Vagina (tissue), 2 donors: ENCODE results near the gene FIGNL1. TPM values are rescaled to one million over a fixed set of nuclear protein-coding genes. Genes with fewer than 3 reads are reported as not detected.

Experiments
- DNase-seq, 2 donors: peaks; one replicate each; pipeline ENCODE4 v3.0.0-alpha.2; 2017; ENCODE audit errors: extremely low spot score in 2 of 2
- H3K27ac ChIP-seq: fragments of 200-600 bp; sonication (generic); one replicate; pipeline ENCODE4 v1.5.1; 2019
- H3K27me3 ChIP-seq: fragments of 200-600 bp; sonication (generic); one replicate; pipeline ENCODE4 v1.5.1; 2019
- H3K36me3 ChIP-seq, 2 donors: fragments of 200-600 bp; sonication (generic); one replicate each; pipeline ENCODE4 v1.5.1; 2017 to 2019
- H3K4me1 ChIP-seq: fragments of 200-600 bp; sonication (generic); one replicate; pipeline ENCODE4 v1.5.1; 2019
- H3K4me3 ChIP-seq, 2 donors: fragments of 200-600 bp; sonication (generic); 1 replicate in 1 of 2; 2 replicates in 1 of 2; pipeline ENCODE4 v1.5.1; 2016 to 2019
- H3K9me3 ChIP-seq: fragments of 200-600 bp; sonication (generic); one replicate; pipeline ENCODE4 v1.5.1; 2019
- POLR2A ChIP-seq, 2 donors: fragments of 450-650 bp; IDR thresholded peaks; one replicate each; pipeline ENCODE4 v1.6.1; 2017; ENCODE audit warnings: antibody characterized with exemption in 2 of 2, mild to moderate bottlenecking in 2 of 2, moderate library complexity in 2 of 2
- POLR2AphosphoS5 ChIP-seq, 2 donors: sonication (generic); formaldehyde crosslinking; IDR thresholded peaks; one replicate each; pipeline ENCODE4 v1.9.0; 2017; ENCODE audit warnings: antibody characterized with exemption in 2 of 2, mild to moderate bottlenecking in 2 of 2, low read depth in 1 of 2; ENCODE audit not compliant: insufficient read depth in 1 of 2
- intact Hi-C: fragments of 100-400 bp; cut with DNase I; formaldehyde crosslinking; loops from one replicate; pipeline ENCODE4 v1.15.1; 2023
- total RNA-seq: library from RNA; depleted of rRNA; stranded (reverse); fragments of >200 nt; gene quantifications from one replicate; pipeline ENCODE4 v1.2.3, GENCODE V29; 2016
- TF ChIP-seq, protein P1 (sequence below), 3 experiments: fragments of 450-650 bp in 2 of 3; fragments of 200-600 bp in 1 of 3; sonication (generic) in 1 of 3; IDR thresholded peaks; one replicate each; pipeline ENCODE4 v1.5.1; 2017 to 2019; ENCODE audit warnings: antibody characterized with exemption in 3 of 3, mild to moderate bottlenecking in 2 of 3, moderate library complexity in 2 of 3

The FIGNL1 gene, protein sequence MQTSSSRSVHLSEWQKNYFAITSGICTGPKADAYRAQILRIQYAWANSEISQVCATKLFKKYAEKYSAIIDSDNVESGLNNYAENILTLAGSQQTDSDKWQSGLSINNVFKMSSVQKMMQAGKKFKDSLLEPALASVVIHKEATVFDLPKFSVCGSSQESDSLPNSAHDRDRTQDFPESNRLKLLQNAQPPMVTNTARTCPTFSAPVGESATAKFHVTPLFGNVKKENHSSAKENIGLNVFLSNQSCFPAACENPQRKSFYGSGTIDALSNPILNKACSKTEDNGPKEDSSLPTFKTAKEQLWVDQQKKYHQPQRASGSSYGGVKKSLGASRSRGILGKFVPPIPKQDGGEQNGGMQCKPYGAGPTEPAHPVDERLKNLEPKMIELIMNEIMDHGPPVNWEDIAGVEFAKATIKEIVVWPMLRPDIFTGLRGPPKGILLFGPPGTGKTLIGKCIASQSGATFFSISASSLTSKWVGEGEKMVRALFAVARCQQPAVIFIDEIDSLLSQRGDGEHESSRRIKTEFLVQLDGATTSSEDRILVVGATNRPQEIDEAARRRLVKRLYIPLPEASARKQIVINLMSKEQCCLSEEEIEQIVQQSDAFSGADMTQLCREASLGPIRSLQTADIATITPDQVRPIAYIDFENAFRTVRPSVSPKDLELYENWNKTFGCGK
- 7.9 TPM for total RNA-seq

DNA sequence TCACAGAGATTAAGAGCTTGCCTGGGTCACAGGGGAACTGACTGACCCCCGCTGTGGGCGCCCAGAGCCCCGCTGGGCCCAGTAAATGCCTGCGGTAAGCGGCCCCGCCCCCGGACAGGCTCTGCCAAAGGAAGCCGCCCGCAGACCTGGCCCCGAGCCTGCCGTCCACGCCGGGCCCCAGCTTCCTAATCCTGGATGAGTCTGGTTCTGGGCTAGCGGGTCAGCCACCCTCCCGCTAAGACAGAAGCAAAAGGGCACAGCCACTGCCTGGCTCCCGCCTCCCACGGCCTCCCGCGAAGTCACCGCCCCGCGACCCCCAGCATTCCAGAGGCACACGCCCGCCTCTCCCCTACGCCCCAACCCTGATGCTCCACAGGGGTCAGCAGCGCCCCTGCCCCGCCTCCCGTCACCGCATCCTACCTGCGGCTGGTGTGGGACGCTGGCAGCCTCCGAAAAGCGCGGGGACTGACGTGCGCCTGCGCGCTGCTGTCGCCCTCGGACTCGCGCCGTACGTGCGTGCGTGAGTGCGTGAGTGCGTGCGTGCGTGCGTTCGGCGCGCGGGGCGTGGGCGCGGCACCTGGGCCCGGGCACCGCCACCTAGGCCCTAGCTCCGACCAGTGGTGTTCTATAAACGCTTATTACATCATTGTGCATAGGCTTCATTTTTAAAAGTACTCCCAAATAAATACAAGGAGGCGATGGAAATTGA is at the start of gene FIGNL1:
FIGNL1 (minus strand) TSS at position 470 of the 709 bp plus-strand sequence. CDS start 3,063 bp downstream, outside the sequence.
- H3K36me3 ChIP-seq = peaks cover 0 to 13% of the 10 kb centered on the region in 2 donors
- H3K27ac ChIP-seq = peak within 1 kb of the TSS; percentile 77
- peaks cover 4% of the 10 kb centered on the region for H3K4me1 ChIP-seq
- TF ChIP-seq POLR2A (IDR thresholded peaks at IDR 0.05) (no peak), POLR2AphosphoS5 (IDR thresholded peaks at IDR 0.05; ENCODE audit: insufficient read depth in 1 of 2, low read depth in 1 of 2) (peak in 1 of 2 donors; percentile 45)
- no peak for DNase-seq
- H3K4me3 ChIP-seq = peak within 1 kb of the TSS; percentile 67 to 76
- no peaks in the 10 kb centered on the region for H3K27me3 ChIP-seq
- no peaks in the 10 kb centered on the region for H3K9me3 ChIP-seq
- intact Hi-C loops = no loop called here

DNA sequence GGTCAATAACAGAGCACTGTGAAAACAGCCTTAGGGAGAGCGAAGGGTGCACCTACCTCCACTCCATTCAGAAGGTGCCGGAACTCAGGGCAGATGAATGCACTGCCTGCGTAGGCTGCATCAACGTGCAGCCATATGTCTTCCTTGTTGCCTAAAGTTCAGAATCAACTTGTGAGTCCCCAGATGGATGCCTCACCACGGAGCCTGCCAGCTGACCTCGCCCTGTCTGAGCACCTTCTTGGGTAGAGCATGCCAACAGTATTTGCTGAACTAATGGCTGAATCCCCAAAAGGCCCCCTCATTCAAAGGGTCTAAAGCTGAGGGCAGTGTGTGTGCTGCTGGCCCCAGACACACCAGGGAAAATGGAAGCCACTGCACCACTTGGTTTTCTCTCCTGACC is 48.9 kb upstream of the FIGNL1 start:
- no peak overlapping the region for H3K27ac ChIP-seq
- no peaks in the 10 kb centered on the region for H3K36me3 ChIP-seq
- no peak for DNase-seq
- peaks cover 36% of the 10 kb centered on the region for H3K4me1 ChIP-seq
- H3K27me3 ChIP-seq = no peaks in the 10 kb centered on the region
- intact Hi-C loops = no loop called here
- no peak overlapping the region for H3K4me3 ChIP-seq
- H3K9me3 ChIP-seq = no peaks in the 10 kb centered on the region
- TF ChIP-seq POLR2AphosphoS5 (IDR thresholded peaks at IDR 0.05; ENCODE audit: insufficient read depth in 1 of 2, low read depth in 1 of 2) = no peak
- TF ChIP-seq POLR2A (IDR thresholded peaks at IDR 0.05) = no peak
- TF ChIP-seq, protein P1, sequence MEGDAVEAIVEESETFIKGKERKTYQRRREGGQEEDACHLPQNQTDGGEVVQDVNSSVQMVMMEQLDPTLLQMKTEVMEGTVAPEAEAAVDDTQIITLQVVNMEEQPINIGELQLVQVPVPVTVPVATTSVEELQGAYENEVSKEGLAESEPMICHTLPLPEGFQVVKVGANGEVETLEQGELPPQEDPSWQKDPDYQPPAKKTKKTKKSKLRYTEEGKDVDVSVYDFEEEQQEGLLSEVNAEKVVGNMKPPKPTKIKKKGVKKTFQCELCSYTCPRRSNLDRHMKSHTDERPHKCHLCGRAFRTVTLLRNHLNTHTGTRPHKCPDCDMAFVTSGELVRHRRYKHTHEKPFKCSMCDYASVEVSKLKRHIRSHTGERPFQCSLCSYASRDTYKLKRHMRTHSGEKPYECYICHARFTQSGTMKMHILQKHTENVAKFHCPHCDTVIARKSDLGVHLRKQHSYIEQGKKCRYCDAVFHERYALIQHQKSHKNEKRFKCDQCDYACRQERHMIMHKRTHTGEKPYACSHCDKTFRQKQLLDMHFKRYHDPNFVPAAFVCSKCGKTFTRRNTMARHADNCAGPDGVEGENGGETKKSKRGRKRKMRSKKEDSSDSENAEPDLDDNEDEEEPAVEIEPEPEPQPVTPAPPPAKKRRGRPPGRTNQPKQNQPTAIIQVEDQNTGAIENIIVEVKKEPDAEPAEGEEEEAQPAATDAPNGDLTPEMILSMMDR (IDR thresholded peaks at IDR 0.05) = no peak

DNA sequence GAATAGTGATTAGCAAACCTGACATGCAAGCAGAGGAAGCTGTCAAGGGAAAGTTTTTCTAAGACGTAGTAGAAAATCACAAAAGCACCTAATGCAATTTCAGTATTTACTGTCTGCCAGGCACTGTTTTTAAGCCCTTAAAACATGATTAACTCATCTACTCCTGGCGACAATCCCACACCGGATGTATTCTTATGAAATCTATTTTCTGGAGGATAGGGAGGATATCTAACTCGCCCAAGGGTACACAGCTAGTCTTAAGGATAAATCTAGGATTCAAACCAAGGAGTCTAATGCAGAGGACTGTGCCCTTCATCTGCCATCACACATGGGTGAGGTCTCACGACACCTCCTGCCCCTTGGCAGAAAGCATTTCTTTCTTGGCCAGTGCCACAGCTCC is 47.8 kb upstream of the FIGNL1 start:
- TF ChIP-seq POLR2A (IDR thresholded peaks at IDR 0.05) (no peak), POLR2AphosphoS5 (IDR thresholded peaks at IDR 0.05; ENCODE audit: insufficient read depth in 1 of 2, low read depth in 1 of 2) (no peak)
- TF ChIP-seq, protein P1 (IDR thresholded peaks at IDR 0.05) = no peak
- H3K27me3 ChIP-seq = no peaks in the 10 kb centered on the region
- no peak for DNase-seq
- peaks cover 29% of the 10 kb centered on the region for H3K4me1 ChIP-seq
- intact Hi-C loops = no loop called here
- no peak overlapping the region for H3K27ac ChIP-seq
- no peaks in the 10 kb centered on the region for H3K36me3 ChIP-seq
- H3K9me3 ChIP-seq = no peaks in the 10 kb centered on the region
- no peak overlapping the region for H3K4me3 ChIP-seq

DNA sequence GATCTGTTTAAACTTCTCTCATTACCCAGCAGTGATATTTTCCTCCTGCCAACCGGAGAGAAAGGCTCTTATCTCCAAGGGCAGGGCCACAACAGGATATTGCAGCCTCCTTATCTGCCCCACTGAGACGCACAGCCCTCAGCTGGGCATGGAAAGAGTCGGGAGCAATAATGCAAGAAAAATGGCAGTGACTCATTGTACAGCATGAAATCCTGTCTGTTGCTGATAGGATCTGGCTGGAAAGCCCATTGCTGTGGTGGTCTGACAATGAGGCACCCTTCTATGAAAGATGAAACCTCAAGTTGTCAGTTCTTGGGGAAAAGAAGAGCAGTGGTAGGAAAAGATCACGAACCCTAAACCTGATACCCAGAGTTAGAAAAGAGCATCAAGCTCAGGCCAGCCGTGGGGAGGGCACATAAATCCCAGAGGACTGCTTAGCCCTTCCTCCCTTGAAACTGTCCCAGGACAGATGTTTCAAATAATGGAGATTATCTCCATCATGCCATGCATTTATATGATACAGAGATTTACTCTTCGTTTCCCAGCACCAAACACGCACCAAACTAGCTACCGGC is 47.0 kb upstream of the FIGNL1 start:
- H3K4me3 ChIP-seq = no peak overlapping the region
- no peaks in the 10 kb centered on the region for H3K27me3 ChIP-seq
- H3K9me3 ChIP-seq = no peaks in the 10 kb centered on the region
- H3K4me1 ChIP-seq = peaks cover 25% of the 10 kb centered on the region
- intact Hi-C loops = no loop called here
- DNase-seq = no peak
- TF ChIP-seq POLR2AphosphoS5 (IDR thresholded peaks at IDR 0.05; ENCODE audit: insufficient read depth in 1 of 2, low read depth in 1 of 2) = no peak
- no peak for TF ChIP-seq POLR2A (IDR thresholded peaks at IDR 0.05)
- TF ChIP-seq, protein P1 (IDR thresholded peaks at IDR 0.05) = no peak
- no peak overlapping the region for H3K27ac ChIP-seq
- no peaks in the 10 kb centered on the region for H3K36me3 ChIP-seq

DNA sequence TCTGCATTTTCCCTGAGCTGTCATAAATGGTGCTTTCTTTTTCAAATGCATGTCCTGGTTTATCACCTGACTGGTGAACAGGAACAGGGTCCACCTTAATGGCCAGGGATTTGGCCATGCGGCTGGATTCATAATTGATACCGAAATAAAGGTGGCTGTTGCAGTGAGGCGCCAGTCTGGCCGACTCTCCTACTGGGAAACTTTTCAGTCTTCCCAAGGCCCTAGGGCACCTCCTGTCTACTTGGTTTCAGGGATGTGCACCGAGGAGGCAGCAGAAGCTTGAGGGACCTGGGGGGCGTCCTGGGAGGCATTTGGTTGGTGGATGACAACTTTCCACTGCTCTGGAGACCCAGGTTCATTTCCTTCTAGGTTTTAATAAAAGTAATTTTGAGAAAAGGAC is 46.4 kb upstream of the FIGNL1 start:
- Histone ChIP-seq H3K4me1 (peaks cover 20% of the 10 kb centered on the region), H3K27me3 (no peaks in the 10 kb centered on the region), H3K36me3 (no peaks in the 10 kb centered on the region), H3K4me3 (no peak overlapping the region), H3K9me3 (no peaks in the 10 kb centered on the region), H3K27ac (no peak overlapping the region)
- intact Hi-C loops = no loop called here
- DNase-seq = peak in 1 of 2 donors; percentile 78
- no peak for TF ChIP-seq POLR2AphosphoS5 (IDR thresholded peaks at IDR 0.05; ENCODE audit: insufficient read depth in 1 of 2, low read depth in 1 of 2)
